HCT116 (cell line): Measurements from ENCODE around the gene SCGB2B2. TPM values are rescaled to one million over a fixed set of nuclear protein-coding genes. Genes with fewer than 3 reads are reported as not detected.

Experiments used
- ATAC-seq: fragments of 200-7000 bp; cut with Tn5 transposase; 2 replicates; pipeline ENCODE4 v1.9.1; 2020; ENCODE audit warnings: mild to moderate bottlenecking, moderate library complexity
- BruUV-seq: library from RNA; stranded (reverse); fragments of 400-500 nt; replicated peaks from 2 replicates; lab custom pipeline; 2021; lab: Mats Ljungman, UMichigan
- CTCF ChIA-PET: fragments of 300-600 bp; sonication (Branson Sonifier 250); formaldehyde crosslinking; loops from one replicate; lab custom pipeline; 2021; ENCODE audit warnings: antibody characterized with exemption; lab: Charles Lee
- POLR2A ChIA-PET: fragments of 300-600, 350-600 bp; sonication (Branson Sonifier 250); formaldehyde crosslinking; loops from one replicate; lab custom pipeline; 2021; ENCODE audit warnings: antibody characterized with exemption; lab: Charles Lee
- RAD21 ChIA-PET, 2 experiments: fragments of 300-600 bp; sonication (Branson Sonifier 250); formaldehyde crosslinking; loops; one replicate each; lab custom pipeline; 2023; ENCODE audit warnings: low total read pairs in 2 of 2; ENCODE audit not compliant: uncharacterized antibody in 2 of 2, unreplicated experiment in 2 of 2, low non-redundant PET in 1 of 2; lab: Charles Lee
- DNase-seq: peaks from one replicate; pipeline ENCODE4 v3.0.0-alpha.2; 2010; ENCODE audit warnings: low read depth, low spot score
- H2AFZ ChIP-seq: fragments of 200-600 bp; shearing (Covaris generic), sonication (generic); 2 replicates; pipeline ENCODE4 v1.6.1; 2017; ENCODE audit warnings: low read depth, mixed run types, mixed read lengths, antibody characterized with exemption, low read length; ENCODE audit not compliant: poor library complexity, severe bottlenecking
- H3K27ac ChIP-seq: 2 replicates; pipeline ENCODE4 v1.5.1; 2012; ENCODE audit warnings: low read depth, low read length
- H3K27me3 ChIP-seq: fragments of 200-600 bp; sonication (generic); 2 replicates; pipeline ENCODE4 v1.6.1; 2016; ENCODE audit warnings: mixed run types, low read length, mixed read lengths; ENCODE audit not compliant: insufficient read depth
- H3K36me3 ChIP-seq, 2 experiments: fragments of 200-500 bp in 1 of 2; fragments of 200-600 bp in 1 of 2; sonication (Bioruptor generic) in 1 of 2; sonication (generic) in 1 of 2; 2 replicates each; pipeline versions ENCODE4 v1.5.1 to v1.6.1; 2014 to 2016; ENCODE audit warnings: low read length in 2 of 2, inconsistent platforms in 1 of 2, mixed read lengths in 1 of 2, mixed run types in 1 of 2; ENCODE audit not compliant: insufficient read depth in 2 of 2, control insufficient read depth in 1 of 2
- H3K4me1 ChIP-seq, 2 experiments: fragments of 200-600 bp in 1 of 2; sonication (generic) in 1 of 2; 2 replicates each; pipeline versions ENCODE4 v1.5.1 to v1.6.1; 2012 to 2017; ENCODE audit warnings: low read length in 2 of 2, inconsistent platforms in 1 of 2, mild to moderate bottlenecking in 1 of 2, mixed read lengths in 1 of 2, mixed run types in 1 of 2, moderate library complexity in 1 of 2; ENCODE audit not compliant: insufficient read depth in 2 of 2, control insufficient read depth in 1 of 2
- H3K4me2 ChIP-seq: fragments of 200-600 bp; sonication (generic); 2 replicates; pipeline ENCODE4 v1.6.1; 2017; ENCODE audit warnings: mixed run types, low read length, mixed read lengths
- H3K4me3 ChIP-seq, 2 experiments: fragments of 200-600 bp in 1 of 2; sonication (generic) in 1 of 2; replicated peaks in 1 of 2; 2 replicates each; pipeline ENCODE4 v1.5.1; 2011 to 2016; ENCODE audit warnings: low read length in 2 of 2, control low read depth in 1 of 2, low read depth in 1 of 2, mild to moderate bottlenecking in 1 of 2, mixed read lengths in 1 of 2, mixed run types in 1 of 2
- H3K79me2 ChIP-seq: fragments of 200-600 bp; sonication (generic); 2 replicates; pipeline ENCODE4 v1.6.1; 2017; ENCODE audit warnings: mild to moderate bottlenecking, mixed run types, low read length, moderate library complexity, mixed read lengths; ENCODE audit not compliant: insufficient read depth
- H3K9ac ChIP-seq: fragments of 200-600 bp; sonication (generic); 2 replicates; pipeline ENCODE4 v1.6.1; 2016; ENCODE audit warnings: low read length, mixed read lengths
- H3K9me2 ChIP-seq: fragments of 200-600 bp; sonication (generic), shearing (Covaris generic); 2 replicates; pipeline ENCODE4 v1.6.1; 2017; ENCODE audit warnings: mixed run types, mild to moderate bottlenecking, moderate library complexity; ENCODE audit not compliant: insufficient read depth
- H3K9me3 ChIP-seq, 2 experiments: fragments of 200-500 bp in 1 of 2; fragments of 200-600 bp in 1 of 2; sonication (Bioruptor generic) in 1 of 2; sonication (generic) in 1 of 2; 2 replicates each; pipeline ENCODE4 v1.6.1; 2014 to 2017; ENCODE audit warnings: low read length in 2 of 2, mixed read lengths in 2 of 2, inconsistent platforms in 1 of 2, low read depth in 1 of 2, mild to moderate bottlenecking in 1 of 2, mixed run types in 1 of 2, moderate library complexity in 1 of 2; ENCODE audit not compliant: control insufficient read depth in 1 of 2, insufficient read depth in 1 of 2
- H4K20me1 ChIP-seq: fragments of 200-600 bp; sonication (generic), shearing (Covaris generic); 2 replicates; pipeline ENCODE4 v1.6.1; 2017; ENCODE audit warnings: mixed run types, mild to moderate bottlenecking, moderate library complexity; ENCODE audit not compliant: insufficient read depth
- ATF3 ChIP-seq: IDR thresholded peaks from 2 replicates; pipeline ENCODE4 v1.6.1; 2012
- CBX3 ChIP-seq: IDR thresholded peaks from 2 replicates; pipeline ENCODE4 v1.6.1; 2012; ENCODE audit warnings: low read depth
- EGR1 ChIP-seq: IDR thresholded peaks from 2 replicates; pipeline ENCODE4 v1.6.1; 2012; ENCODE audit warnings: low read depth
- EZH2 ChIP-seq: fragments of 200-600 bp; sonication (generic); IDR thresholded peaks from 2 replicates; pipeline ENCODE4 v1.6.1; 2017; ENCODE audit warnings: antibody characterized with exemption, mixed run types
- FOSL1 ChIP-seq: IDR thresholded peaks from 2 replicates; pipeline ENCODE4 v1.6.1; 2012; ENCODE audit warnings: low read depth
- ZBTB33 ChIP-seq: IDR thresholded peaks from 2 replicates; pipeline ENCODE4 v1.6.1; 2011; ENCODE audit warnings: mild to moderate bottlenecking, low read length, moderate library complexity; ENCODE audit not compliant: insufficient replicate concordance; ENCODE audit errors: extremely low read depth
- intact Hi-C: fragments of 100-400 bp; cut with micrococcal nuclease; formaldehyde crosslinking; loops from 2 replicates; pipeline ENCODE4 v1.10.0; 2022
- total RNA-seq: library from RNA; stranded (reverse); gene quantifications from one replicate; pipeline ENCODE4 v1.2.1, GENCODE V29; 2021; ENCODE audit not compliant: unreplicated experiment

Gene SCGB2B2
- total RNA-seq, 1 experiment from 2014 or later, result 0.27 TPM

GRCh38 chr19:34676697-34677385, at the start of gene SCGB2B2 (continued):
- TF ChIP-seq ZBTB33 (no peak), CBX3 (no peak), FOSL1 (no peak), EGR1 (peak; percentile 62; the same call in 1 of the 2 replicates)

- ChIA-PET RAD21 (no interaction called here), POLR2A (no interaction called here), CTCF (no interaction called here)
- no peak overlapping the region for H3K4me2 ChIP-seq
- no peaks in the 10 kb centered on the region for H3K9me3 ChIP-seq
- H3K9me2 ChIP-seq, result no peaks in the 10 kb centered on the region
- ATAC-seq, result no peak
- no peak overlapping the region for H3K4me3 ChIP-seq
- DNase-seq, result no peak
- no peak overlapping the region for H3K27ac ChIP-seq
- H3K36me3 ChIP-seq, result no peaks in the 10 kb centered on the region
- H3K27me3 ChIP-seq, result peaks cover 8% of the 10 kb centered on the region; the same call in 1 of the 2 replicates
- TF ChIP-seq EZH2 (no peak), ATF3 (no peak)
- no peaks in the 10 kb centered on the region for H3K4me1 ChIP-seq
- no peaks in the 10 kb centered on the region for H3K79me2 ChIP-seq
- no peaks in the 10 kb centered on the region for H4K20me1 ChIP-seq
- no TSS peak for BruUV-seq
- intact Hi-C loops, result no loop called here
- H2AFZ ChIP-seq, result no peak overlapping the region
- H3K9ac ChIP-seq, result no peak overlapping the region
Measured at GRCh38 chr19:34725400-34725799, 48.4 kb upstream of the SCGB2B2 start.
